Peyer's patch (tissue), 4 donors: ENCODE results near the gene ZFPM1.

Experiments
- POLR2A ChIP-seq, 2 donors: fragments of 450-650 bp; IDR thresholded peaks; one replicate each; pipeline ENCODE4 v1.5.1; 2017; ENCODE audit warnings: antibody characterized with exemption in 2 of 2, mild to moderate bottlenecking in 2 of 2, moderate library complexity in 2 of 2
- TF ChIP-seq, protein P1 (sequence below), 6 experiments: fragments of 450-650 bp in 4 of 6; fragments of 200-600 bp in 2 of 6; sonication (generic) in 1 of 6; IDR thresholded peaks; one replicate each; pipeline ENCODE4 v1.5.1; 2017 to 2019; ENCODE audit warnings: antibody characterized with exemption in 6 of 6, mild to moderate bottlenecking in 3 of 6, moderate library complexity in 1 of 6

DNA sequence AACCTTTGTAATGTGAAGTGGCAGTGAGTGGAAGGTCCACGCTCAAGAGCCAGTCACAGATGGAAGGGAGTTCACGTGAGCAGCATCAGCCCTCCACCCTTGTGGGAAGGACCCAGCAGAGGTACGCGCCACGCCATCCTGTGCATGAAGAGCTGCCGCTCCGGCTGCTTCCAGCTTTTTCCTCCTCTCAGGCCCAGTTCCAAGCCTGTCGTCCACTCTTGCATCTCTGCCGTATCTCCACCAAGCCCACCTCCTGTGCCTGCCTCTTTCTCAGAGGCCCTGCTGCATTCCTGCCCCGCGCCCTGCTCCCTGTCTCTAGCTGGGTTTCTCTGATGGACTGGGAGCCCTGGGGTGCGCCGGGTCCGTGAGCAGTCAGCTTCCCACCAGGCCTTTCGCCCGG lies 127.3 kb downstream of the ZFPM1 start:
- TF ChIP-seq POLR2A (IDR thresholded peaks at IDR 0.05) = no peak
- TF ChIP-seq, protein P1, sequence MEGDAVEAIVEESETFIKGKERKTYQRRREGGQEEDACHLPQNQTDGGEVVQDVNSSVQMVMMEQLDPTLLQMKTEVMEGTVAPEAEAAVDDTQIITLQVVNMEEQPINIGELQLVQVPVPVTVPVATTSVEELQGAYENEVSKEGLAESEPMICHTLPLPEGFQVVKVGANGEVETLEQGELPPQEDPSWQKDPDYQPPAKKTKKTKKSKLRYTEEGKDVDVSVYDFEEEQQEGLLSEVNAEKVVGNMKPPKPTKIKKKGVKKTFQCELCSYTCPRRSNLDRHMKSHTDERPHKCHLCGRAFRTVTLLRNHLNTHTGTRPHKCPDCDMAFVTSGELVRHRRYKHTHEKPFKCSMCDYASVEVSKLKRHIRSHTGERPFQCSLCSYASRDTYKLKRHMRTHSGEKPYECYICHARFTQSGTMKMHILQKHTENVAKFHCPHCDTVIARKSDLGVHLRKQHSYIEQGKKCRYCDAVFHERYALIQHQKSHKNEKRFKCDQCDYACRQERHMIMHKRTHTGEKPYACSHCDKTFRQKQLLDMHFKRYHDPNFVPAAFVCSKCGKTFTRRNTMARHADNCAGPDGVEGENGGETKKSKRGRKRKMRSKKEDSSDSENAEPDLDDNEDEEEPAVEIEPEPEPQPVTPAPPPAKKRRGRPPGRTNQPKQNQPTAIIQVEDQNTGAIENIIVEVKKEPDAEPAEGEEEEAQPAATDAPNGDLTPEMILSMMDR (IDR thresholded peaks at IDR 0.05) = no peak
